Transverse colon (tissue), 4 donors: ENCODE measurements around the gene WDR49. TPM values are rescaled to one million over a fixed set of nuclear protein-coding genes. Genes with fewer than 3 reads are reported as not detected.

Source experiments
- DNase-seq: peaks from one replicate; pipeline ENCODE4 v3.0.0-alpha.2; 2019
- H3K27ac ChIP-seq, 4 donors: fragments of 200-600 bp; sonication (generic); 2 replicates each; pipeline ENCODE4 v1.5.1; 2016 to 2018; ENCODE audit warnings: inconsistent platforms in 4 of 4
- H3K27me3 ChIP-seq: fragments of 200-600 bp; sonication (generic); 2 replicates; pipeline ENCODE4 v1.5.1; 2017; ENCODE audit warnings: inconsistent platforms
- H3K36me3 ChIP-seq, 4 donors: fragments of 200-600 bp; sonication (generic); 2 replicates each; pipeline ENCODE4 v1.5.1; 2017 to 2019; ENCODE audit warnings: inconsistent platforms in 4 of 4
- H3K4me1 ChIP-seq, 4 donors: fragments of 200-600 bp; sonication (generic); 2 replicates each; pipeline ENCODE4 v1.5.1; 2017 to 2020; ENCODE audit warnings: inconsistent platforms in 4 of 4
- H3K4me3 ChIP-seq, 4 donors: fragments of 200-600 bp; sonication (generic); 1 replicate in 1 of 4; 2 replicates in 3 of 4; pipeline versions ENCODE4 v1.5.1 to v1.6.1; 2017 to 2019; ENCODE audit warnings: inconsistent platforms in 4 of 4
- H3K9me3 ChIP-seq, 2 donors: fragments of 200-600 bp; sonication (generic); 2 replicates each; pipeline ENCODE4 v1.5.1; 2017 to 2019; ENCODE audit warnings: inconsistent platforms in 2 of 2
- CTCF ChIP-seq, 5 experiments: fragments of 200-600 bp in 3 of 5; fragments of 450-650 bp in 2 of 5; sonication (generic) in 3 of 5; IDR thresholded peaks; 1 replicate in 2 of 5; 2 replicates in 3 of 5; pipeline ENCODE4 v1.5.1; 2016 to 2017; ENCODE audit warnings: antibody characterized with exemption in 5 of 5, inconsistent platforms in 3 of 5, mild to moderate bottlenecking in 2 of 5, moderate library complexity in 1 of 5
- EP300 ChIP-seq: sonication (generic); formaldehyde crosslinking; IDR thresholded peaks from one replicate; pipeline ENCODE4 v1.6.1; 2017; ENCODE audit warnings: antibody characterized with exemption, low read depth
- POLR2A ChIP-seq: fragments of 450-650 bp; IDR thresholded peaks from one replicate; pipeline ENCODE4 v1.6.1; 2016; ENCODE audit warnings: antibody characterized with exemption, mild to moderate bottlenecking, moderate library complexity
- POLR2AphosphoS5 ChIP-seq, 3 donors: sonication (generic); formaldehyde crosslinking; IDR thresholded peaks; one replicate each; pipeline ENCODE4 v1.6.1; 2016; ENCODE audit warnings: antibody characterized with exemption in 3 of 3
- WGBS, 2 donors: methylation state at CpG; one replicate each; pipeline ENCODE4 v1.1.5; 2018; ENCODE audit warnings: low coverage in 1 of 2; 5-methylcytosine and 5-hydroxymethylcytosine counted together
- in situ Hi-C, 4 donors: fragments of 200-750 bp; cut with MboI; loops; one replicate each; pipeline versions ENCODE4 v1.15.0 to v1.15.1; 2017; ENCODE audit warnings: low sequenced_read_pairs in 3 of 4, low pct_ligation_motif_present in 1 of 4, low pct_unique_long_range_greater_than_20kb in 1 of 4
- intact Hi-C: fragments of 100-400 bp; cut with DNase I; formaldehyde crosslinking; loops from one replicate; pipeline ENCODE4 v1.15.1; 2023; ENCODE audit warnings: low total_unique reads
- total RNA-seq, 4 donors: library from RNA; depleted of rRNA; stranded (reverse); fragments of >200 nt; gene quantifications; one replicate each; pipeline ENCODE4 v1.1.0, GENCODE V29; 2016

WDR49 gene
- total RNA-seq, 4 donors from 2014 or later = 0.96 TPM; not detected in 3

- TF ChIP-seq CTCF (IDR thresholded peaks at IDR 0.05) (no peak), POLR2A (no peak), POLR2AphosphoS5 (IDR thresholded peaks at IDR 0.05) (no peak), EP300 (no peak)
- no peaks in the 10 kb centered on the region for H3K36me3 ChIP-seq
- WGBS, 2 donors = 80 to 83% methylated on average over 3 of the region's 3 CpGs
- H3K27ac ChIP-seq = no peak overlapping the region
- no peaks in the 10 kb centered on the region for H3K9me3 ChIP-seq
- H3K4me1 ChIP-seq = no peaks in the 10 kb centered on the region
- in situ Hi-C loops = no loop called here
- DNase-seq = no peak
- intact Hi-C loops = no loop called here
- no peak overlapping the region for H3K4me3 ChIP-seq
- no peaks in the 10 kb centered on the region for H3K27me3 ChIP-seq
Observed at GRCh38 chr3:167469381-167469780, 184.4 kb downstream of the WDR49 start.

GRCh38 chr3:167467848-167468611 is 185.7 kb downstream of the WDR49 start:
- intact Hi-C loops = no loop called here
- no peak for TF ChIP-seq CTCF (IDR thresholded peaks at IDR 0.05)
- TF ChIP-seq EP300 = no peak
- TF ChIP-seq POLR2A = no peak
- no peak for TF ChIP-seq POLR2AphosphoS5 (IDR thresholded peaks at IDR 0.05)

GRCh38 chr3:167466966-167467365 is 186.8 kb downstream of the WDR49 start:
- in situ Hi-C loops = no loop called here
- H3K9me3 ChIP-seq = no peaks in the 10 kb centered on the region
- no peak for DNase-seq
- no peaks in the 10 kb centered on the region for H3K36me3 ChIP-seq
- H3K27ac ChIP-seq = no peak overlapping the region
- no peak overlapping the region for H3K4me3 ChIP-seq
- H3K4me1 ChIP-seq = no peaks in the 10 kb centered on the region
- intact Hi-C loops = no loop called here
- TF ChIP-seq EP300 (no peak), CTCF (IDR thresholded peaks at IDR 0.05) (no peak), POLR2A (no peak), POLR2AphosphoS5 (IDR thresholded peaks at IDR 0.05) (no peak)
- H3K27me3 ChIP-seq = no peaks in the 10 kb centered on the region

More at GRCh38 chr3:167467848-167468611, 185.7 kb downstream of the WDR49 start:
- H3K4me3 ChIP-seq = no peak overlapping the region
- WGBS, 2 donors = 67% methylated on average over 4 to 5 of the region's 5 CpGs
- no peaks in the 10 kb centered on the region for H3K27me3 ChIP-seq
- DNase-seq = no peak
- H3K36me3 ChIP-seq = no peaks in the 10 kb centered on the region
- no peak overlapping the region for H3K27ac ChIP-seq
- no peaks in the 10 kb centered on the region for H3K9me3 ChIP-seq
- H3K4me1 ChIP-seq = no peaks in the 10 kb centered on the region
- in situ Hi-C loops = no loop called here

- Histone ChIP-seq H3K4me3 (no peak overlapping the region), H3K27ac (no peak overlapping the region), H3K4me1 (no peaks in the 10 kb centered on the region), H3K27me3 (no peaks in the 10 kb centered on the region), H3K36me3 (no peaks in the 10 kb centered on the region), H3K9me3 (no peaks in the 10 kb centered on the region)
- no peak for DNase-seq
- intact Hi-C loops (no loop called here), in situ Hi-C loops (no loop called here)
- no peak for TF ChIP-seq EP300
- no peak for TF ChIP-seq POLR2AphosphoS5 (IDR thresholded peaks at IDR 0.05)
- TF ChIP-seq CTCF (IDR thresholded peaks at IDR 0.05) = no peak
- no peak for TF ChIP-seq POLR2A
- WGBS, 2 donors = 62 to 63% methylated on average over 5 to 6 of the region's 6 CpGs
Observed at GRCh38 chr3:167456157-167456799, 197.5 kb downstream of the WDR49 start.
